ENCODE data around the gene GTPBP8.

DNA sequence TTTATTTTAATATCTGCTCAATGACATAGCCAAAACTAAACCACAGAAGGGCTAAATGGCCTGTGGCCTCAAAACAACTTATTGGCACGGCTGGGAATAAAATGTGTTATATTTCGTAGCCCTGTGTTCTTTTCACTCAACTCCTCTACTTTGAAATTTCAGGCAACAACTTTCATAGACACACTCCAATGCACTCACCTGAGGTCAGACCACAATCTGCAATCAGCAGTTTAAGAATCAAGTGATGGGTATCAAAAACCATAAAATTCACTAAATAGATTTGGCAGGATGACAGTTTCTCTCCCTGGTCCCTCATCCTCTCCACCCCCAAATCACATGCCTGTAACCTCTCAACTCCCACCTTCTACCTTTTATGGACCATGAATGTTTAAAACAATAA, 13.8 kb upstream of the GTPBP8 start:
- TF ChIP-seq, protein P1, sequence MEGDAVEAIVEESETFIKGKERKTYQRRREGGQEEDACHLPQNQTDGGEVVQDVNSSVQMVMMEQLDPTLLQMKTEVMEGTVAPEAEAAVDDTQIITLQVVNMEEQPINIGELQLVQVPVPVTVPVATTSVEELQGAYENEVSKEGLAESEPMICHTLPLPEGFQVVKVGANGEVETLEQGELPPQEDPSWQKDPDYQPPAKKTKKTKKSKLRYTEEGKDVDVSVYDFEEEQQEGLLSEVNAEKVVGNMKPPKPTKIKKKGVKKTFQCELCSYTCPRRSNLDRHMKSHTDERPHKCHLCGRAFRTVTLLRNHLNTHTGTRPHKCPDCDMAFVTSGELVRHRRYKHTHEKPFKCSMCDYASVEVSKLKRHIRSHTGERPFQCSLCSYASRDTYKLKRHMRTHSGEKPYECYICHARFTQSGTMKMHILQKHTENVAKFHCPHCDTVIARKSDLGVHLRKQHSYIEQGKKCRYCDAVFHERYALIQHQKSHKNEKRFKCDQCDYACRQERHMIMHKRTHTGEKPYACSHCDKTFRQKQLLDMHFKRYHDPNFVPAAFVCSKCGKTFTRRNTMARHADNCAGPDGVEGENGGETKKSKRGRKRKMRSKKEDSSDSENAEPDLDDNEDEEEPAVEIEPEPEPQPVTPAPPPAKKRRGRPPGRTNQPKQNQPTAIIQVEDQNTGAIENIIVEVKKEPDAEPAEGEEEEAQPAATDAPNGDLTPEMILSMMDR (IDR thresholded peaks at IDR 0.05): no peak
- no peak for TF ChIP-seq EZH2 (IDR thresholded peaks at IDR 0.05; ENCODE audit: borderline replicate concordance, insufficient read depth, low read depth, low read length, poor library complexity, severe bottlenecking)

All from B cell (primary cell).